Vagina (tissue), 2 donors: ENCODE data around the gene PHAF1.
A peak's percentile ranks its signal among the peaks of the same experiment; 100 is the strongest.

ENCODE experiments used
- POLR2AphosphoS5 ChIP-seq, 2 donors: sonication (generic); formaldehyde crosslinking; IDR thresholded peaks; one replicate each; pipeline ENCODE4 v1.9.0; 2017; ENCODE audit warnings: antibody characterized with exemption in 2 of 2, mild to moderate bottlenecking in 2 of 2, low read depth in 1 of 2; ENCODE audit not compliant: insufficient read depth in 1 of 2
- TF ChIP-seq, protein P1 (sequence below), 3 experiments: fragments of 450-650 bp in 2 of 3; fragments of 200-600 bp in 1 of 3; sonication (generic) in 1 of 3; IDR thresholded peaks; one replicate each; pipeline ENCODE4 v1.5.1; 2017 to 2019; ENCODE audit warnings: antibody characterized with exemption in 3 of 3, mild to moderate bottlenecking in 2 of 3, moderate library complexity in 2 of 3

DNA sequence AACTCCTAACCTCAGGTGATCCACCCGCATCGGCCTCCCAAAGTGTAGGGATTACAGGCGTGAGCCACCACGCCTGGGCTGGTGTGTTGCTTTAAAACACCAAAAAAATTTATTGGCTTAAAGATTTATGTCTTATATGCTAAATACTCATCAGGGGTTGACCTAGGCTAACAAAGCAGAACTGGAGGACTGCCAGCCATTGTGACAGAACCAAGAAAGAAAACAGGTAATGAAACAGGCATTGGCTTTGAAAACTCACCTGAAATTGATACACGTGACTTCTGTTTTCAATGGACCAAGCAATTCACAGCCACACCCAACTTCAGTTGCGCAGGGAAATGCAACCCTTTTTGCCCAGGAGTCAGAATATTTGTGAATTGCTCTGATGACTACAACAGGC is 4.9 kb upstream of the PHAF1 start:
- TF ChIP-seq, protein P1, sequence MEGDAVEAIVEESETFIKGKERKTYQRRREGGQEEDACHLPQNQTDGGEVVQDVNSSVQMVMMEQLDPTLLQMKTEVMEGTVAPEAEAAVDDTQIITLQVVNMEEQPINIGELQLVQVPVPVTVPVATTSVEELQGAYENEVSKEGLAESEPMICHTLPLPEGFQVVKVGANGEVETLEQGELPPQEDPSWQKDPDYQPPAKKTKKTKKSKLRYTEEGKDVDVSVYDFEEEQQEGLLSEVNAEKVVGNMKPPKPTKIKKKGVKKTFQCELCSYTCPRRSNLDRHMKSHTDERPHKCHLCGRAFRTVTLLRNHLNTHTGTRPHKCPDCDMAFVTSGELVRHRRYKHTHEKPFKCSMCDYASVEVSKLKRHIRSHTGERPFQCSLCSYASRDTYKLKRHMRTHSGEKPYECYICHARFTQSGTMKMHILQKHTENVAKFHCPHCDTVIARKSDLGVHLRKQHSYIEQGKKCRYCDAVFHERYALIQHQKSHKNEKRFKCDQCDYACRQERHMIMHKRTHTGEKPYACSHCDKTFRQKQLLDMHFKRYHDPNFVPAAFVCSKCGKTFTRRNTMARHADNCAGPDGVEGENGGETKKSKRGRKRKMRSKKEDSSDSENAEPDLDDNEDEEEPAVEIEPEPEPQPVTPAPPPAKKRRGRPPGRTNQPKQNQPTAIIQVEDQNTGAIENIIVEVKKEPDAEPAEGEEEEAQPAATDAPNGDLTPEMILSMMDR (IDR thresholded peaks at IDR 0.05) = no peak
- peak in 1 of 2 donors; percentile 61 for TF ChIP-seq POLR2AphosphoS5 (IDR thresholded peaks at IDR 0.05; ENCODE audit: insufficient read depth in 1 of 2, low read depth in 1 of 2)
